SK-N-SH treated with all-trans-retinoic acid at 6 μM for 48 hours (cell line): ENCODE results near the gene DNAAF1.

ENCODE experiments used
- ATAC-seq: fragments of 200-7000 bp; cut with Tn5 transposase; 3 replicates; pipeline ENCODE4 v1.9.1; 2020; ENCODE audit warnings: mild to moderate bottlenecking, moderate library complexity
- ARNTL ChIP-seq: fragments of 450-650 bp; formaldehyde crosslinking; IDR thresholded peaks from 2 replicates; pipeline ENCODE4 v1.5.0; 2020; ENCODE audit warnings: low read depth, mild to moderate bottlenecking, moderate library complexity, borderline replicate concordance
- BACH2 ChIP-seq: fragments of 250-450 bp; sonication (Bioruptor Pico); IDR thresholded peaks from 2 replicates; pipeline ENCODE4 v1.9.0; 2021; ENCODE audit warnings: mild to moderate bottlenecking, borderline replicate concordance
- CREB5 ChIP-seq: fragments of 250-450 bp; sonication (Bioruptor Pico); IDR thresholded peaks from 2 replicates; pipeline ENCODE4 v1.5.1; 2020; ENCODE audit warnings: low read depth, mild to moderate bottlenecking, moderate library complexity
- CSDC2 ChIP-seq: fragments of 250-450 bp; sonication (Bioruptor Pico); IDR thresholded peaks from 2 replicates; pipeline ENCODE4 v1.5.0; 2020; ENCODE audit warnings: mild to moderate bottlenecking, moderate library complexity
- CSRNP3 ChIP-seq: fragments of 250-450 bp; sonication (Bioruptor Pico); IDR thresholded peaks from 2 replicates; pipeline ENCODE4 v1.5.1; 2021; ENCODE audit warnings: mild to moderate bottlenecking, moderate library complexity
- ESRRG ChIP-seq: fragments of 250-450 bp; sonication (Bioruptor Pico); IDR thresholded peaks from 2 replicates; pipeline ENCODE4 v1.6.1; 2021; ENCODE audit warnings: mild to moderate bottlenecking
- GLIS3 ChIP-seq: fragments of 250-450 bp; sonication (Bioruptor Pico); IDR thresholded peaks from 2 replicates; pipeline ENCODE4 v1.5.0; 2020; ENCODE audit warnings: mild to moderate bottlenecking, moderate library complexity
- ISL1 ChIP-seq: fragments of 250-450 bp; sonication (Bioruptor Pico); IDR thresholded peaks from 2 replicates; pipeline ENCODE4 v2.1.2; 2022; ENCODE audit warnings: mild to moderate bottlenecking, moderate library complexity
- OSR1 ChIP-seq: fragments of 250-450 bp; sonication (Bioruptor Pico); IDR thresholded peaks from 2 replicates; pipeline ENCODE4 v1.8.0; 2022; ENCODE audit warnings: moderate library complexity, mild to moderate bottlenecking, inconsistent platforms
- POU6F1 ChIP-seq: fragments of 250-450 bp; sonication (Bioruptor Pico); IDR thresholded peaks from 2 replicates; pipeline ENCODE4 v1.8.0; 2021; ENCODE audit warnings: low read depth, mild to moderate bottlenecking, moderate library complexity, borderline replicate concordance
- PPARA ChIP-seq: fragments of 250-450 bp; sonication (Bioruptor Pico); IDR thresholded peaks from 2 replicates; pipeline ENCODE4 v1.5.0; 2020; ENCODE audit warnings: mild to moderate bottlenecking, borderline replicate concordance
- RARB ChIP-seq: fragments of 250-450 bp; sonication (Bioruptor Pico); IDR thresholded peaks from 2 replicates; pipeline ENCODE4 v1.8.0; 2021; ENCODE audit warnings: mild to moderate bottlenecking, moderate library complexity
- SNAI2 ChIP-seq: fragments of 250-450 bp; sonication (Bioruptor Pico); IDR thresholded peaks from 2 replicates; pipeline ENCODE4 v1.5.0; 2020; ENCODE audit warnings: mild to moderate bottlenecking, moderate library complexity
- TCF4 ChIP-seq: fragments of 250-450 bp; sonication (Bioruptor Pico); IDR thresholded peaks from 2 replicates; pipeline ENCODE4 v1.8.0; 2021; ENCODE audit warnings: mild to moderate bottlenecking, moderate library complexity, borderline replicate concordance
- TOX ChIP-seq: fragments of 250-450 bp; sonication (Bioruptor Pico); IDR thresholded peaks from 2 replicates; pipeline ENCODE4 v1.8.0; 2021; ENCODE audit warnings: mild to moderate bottlenecking, moderate library complexity, borderline replicate concordance
- TSHZ2 ChIP-seq: fragments of 250-450 bp; sonication (Bioruptor Pico); IDR thresholded peaks from 2 replicates; pipeline ENCODE4 v1.5.0; 2020; ENCODE audit warnings: mild to moderate bottlenecking, moderate library complexity
- ZC3H10 ChIP-seq: fragments of 250-450 bp; sonication (Bioruptor Pico); IDR thresholded peaks from 2 replicates; pipeline ENCODE4 v1.5.1; 2021; ENCODE audit warnings: mild to moderate bottlenecking, moderate library complexity
- ZFP3 ChIP-seq: fragments of 250-450 bp; sonication (Bioruptor Pico); IDR thresholded peaks from 2 replicates; pipeline ENCODE4 v1.5.0; 2020; ENCODE audit warnings: mild to moderate bottlenecking, moderate library complexity
- ZFP30 ChIP-seq: fragments of 450-650 bp; formaldehyde crosslinking; IDR thresholded peaks from 2 replicates; pipeline ENCODE4 v1.5.0; 2022; ENCODE audit warnings: mild to moderate bottlenecking, moderate library complexity
- ZNF565 ChIP-seq: fragments of 450-650 bp; formaldehyde crosslinking; conservative IDR thresholded peaks from 2 replicates; pipeline ENCODE4 v1.5.0; 2020; ENCODE audit warnings: low read depth, mild to moderate bottlenecking, moderate library complexity
- ZNF70 ChIP-seq: fragments of 450-650 bp; formaldehyde crosslinking; IDR thresholded peaks from 2 replicates; pipeline ENCODE4 v1.5.0; 2020; ENCODE audit warnings: mild to moderate bottlenecking, moderate library complexity
- ZNF8 ChIP-seq: fragments of 450-650 bp; formaldehyde crosslinking; IDR thresholded peaks from 2 replicates; pipeline ENCODE4 v1.5.0; 2020; ENCODE audit warnings: mild to moderate bottlenecking, moderate library complexity

The DNAAF1 gene

GRCh38 chr16:84183572-84183875 is 38.4 kb downstream of the DNAAF1 start:
- TF ChIP-seq ZFP3 (no peak), CSRNP3 (no peak), TCF4 (CRISPR knock-in tag) (no peak), BACH2 (no peak), ZNF565 (CRISPR knock-in tag) (no peak), SNAI2 (CRISPR knock-in tag) (no peak), PPARA (no peak), OSR1 (CRISPR knock-in tag) (no peak), ISL1 (no peak), ZFP30 (CRISPR knock-in tag) (no peak), RARB (no peak)
- ATAC-seq: no peak

GRCh38 chr16:84183911-84184591 is 38.9 kb downstream of the DNAAF1 start:
- no peak for ATAC-seq
- TF ChIP-seq BACH2 (no peak), ISL1 (no peak), ZNF8 (CRISPR knock-in tag) (no peak), ZFP3 (no peak), RARB (no peak), ZNF70 (CRISPR knock-in tag) (no peak), CSDC2 (no peak), ZFP30 (CRISPR knock-in tag) (no peak), CREB5 (CRISPR knock-in tag) (no peak), ZNF565 (CRISPR knock-in tag) (no peak), PPARA (no peak), TOX (CRISPR knock-in tag) (no peak), CSRNP3 (no peak)
- TF ChIP-seq, all 23 proteins: peak for 0

- no peak for ATAC-seq
- no peak for TF ChIP-seq ZNF70 (CRISPR knock-in tag)
- no peak for TF ChIP-seq ZFP30 (CRISPR knock-in tag)
- no peak for TF ChIP-seq RARB
- TF ChIP-seq, all 23 proteins: peak for 0
These were observed 39.7 kb downstream of the DNAAF1 start for GRCh38 chr16:84184775-84185174.

- ATAC-seq: peak; percentile 96
- TF ChIP-seq CREB5 (CRISPR knock-in tag): no peak
- no peak for TF ChIP-seq ESRRG (CRISPR knock-in tag)
- TF ChIP-seq ZFP3: 0 out of 2 replicates have a peak, but pooled peaks have one; percentile 40
- TF ChIP-seq ISL1: no peak
- no peak for TF ChIP-seq RARB
- no peak for TF ChIP-seq OSR1 (CRISPR knock-in tag)
- TF ChIP-seq ZC3H10: no peak
- TF ChIP-seq CSRNP3: no peak
- TF ChIP-seq PPARA: no peak
- no peak for TF ChIP-seq ZNF565 (CRISPR knock-in tag)
- TF ChIP-seq BACH2: no peak
- no peak for TF ChIP-seq GLIS3 (CRISPR knock-in tag)
- no peak for TF ChIP-seq TCF4 (CRISPR knock-in tag)
- TF ChIP-seq TSHZ2 (CRISPR knock-in tag): peak; percentile 53; the same call in 1 of the 2 replicates
- no peak for TF ChIP-seq ARNTL (CRISPR knock-in tag)
- TF ChIP-seq POU6F1 (CRISPR knock-in tag): no peak
- 0 out of 2 replicates have a peak, but pooled peaks have one; percentile 67 for TF ChIP-seq CSDC2
- TF ChIP-seq ZNF8 (CRISPR knock-in tag): no peak
- TF ChIP-seq ZFP30 (CRISPR knock-in tag): no peak
- TF ChIP-seq ZNF70 (CRISPR knock-in tag): no peak
These were observed 41.8 kb downstream of the DNAAF1 start, which contains the start of gene TAF1C for GRCh38 chr16:84186685-84187437. Gene TAF1C, minus strand, starts transcription at chr16:84187057. Its CDS starts 2,069 bp downstream, at chr16:84184988.
